ENCODE results near the gene PRG2.
"Not testable (repeated sequence)": the region's sequence is repeated elsewhere in the genome, so short reads cannot be mapped to it uniquely, and the experiment has no call there.

PRG2 gene

DNA sequence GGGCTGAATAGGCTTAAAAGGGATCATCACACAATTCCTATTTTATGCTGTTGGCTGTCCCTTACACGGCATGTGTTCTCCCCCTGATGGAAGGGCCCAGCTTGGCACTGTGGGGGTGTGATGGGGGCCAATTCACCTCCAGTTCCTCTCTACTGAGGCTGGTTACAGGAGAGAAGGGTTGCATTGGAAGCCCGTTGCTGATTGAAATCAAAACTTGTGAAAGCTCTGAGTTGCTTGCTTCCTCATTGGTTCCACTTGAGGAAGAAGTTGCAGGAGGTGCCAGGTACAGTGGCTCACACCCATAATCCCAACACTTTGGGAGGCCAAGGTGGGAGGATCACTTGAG, 13.3 kb upstream of the PRG2 start:
- Histone ChIP-seq H3K27ac (no peak overlapping the region), H3K4me3 (no peak overlapping the region)
- TF ChIP-seq, protein P1, sequence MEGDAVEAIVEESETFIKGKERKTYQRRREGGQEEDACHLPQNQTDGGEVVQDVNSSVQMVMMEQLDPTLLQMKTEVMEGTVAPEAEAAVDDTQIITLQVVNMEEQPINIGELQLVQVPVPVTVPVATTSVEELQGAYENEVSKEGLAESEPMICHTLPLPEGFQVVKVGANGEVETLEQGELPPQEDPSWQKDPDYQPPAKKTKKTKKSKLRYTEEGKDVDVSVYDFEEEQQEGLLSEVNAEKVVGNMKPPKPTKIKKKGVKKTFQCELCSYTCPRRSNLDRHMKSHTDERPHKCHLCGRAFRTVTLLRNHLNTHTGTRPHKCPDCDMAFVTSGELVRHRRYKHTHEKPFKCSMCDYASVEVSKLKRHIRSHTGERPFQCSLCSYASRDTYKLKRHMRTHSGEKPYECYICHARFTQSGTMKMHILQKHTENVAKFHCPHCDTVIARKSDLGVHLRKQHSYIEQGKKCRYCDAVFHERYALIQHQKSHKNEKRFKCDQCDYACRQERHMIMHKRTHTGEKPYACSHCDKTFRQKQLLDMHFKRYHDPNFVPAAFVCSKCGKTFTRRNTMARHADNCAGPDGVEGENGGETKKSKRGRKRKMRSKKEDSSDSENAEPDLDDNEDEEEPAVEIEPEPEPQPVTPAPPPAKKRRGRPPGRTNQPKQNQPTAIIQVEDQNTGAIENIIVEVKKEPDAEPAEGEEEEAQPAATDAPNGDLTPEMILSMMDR (IDR thresholded peaks at IDR 0.05) = no peak
- no peak for DNase-seq (ENCODE audit: low spot score)

DNA sequence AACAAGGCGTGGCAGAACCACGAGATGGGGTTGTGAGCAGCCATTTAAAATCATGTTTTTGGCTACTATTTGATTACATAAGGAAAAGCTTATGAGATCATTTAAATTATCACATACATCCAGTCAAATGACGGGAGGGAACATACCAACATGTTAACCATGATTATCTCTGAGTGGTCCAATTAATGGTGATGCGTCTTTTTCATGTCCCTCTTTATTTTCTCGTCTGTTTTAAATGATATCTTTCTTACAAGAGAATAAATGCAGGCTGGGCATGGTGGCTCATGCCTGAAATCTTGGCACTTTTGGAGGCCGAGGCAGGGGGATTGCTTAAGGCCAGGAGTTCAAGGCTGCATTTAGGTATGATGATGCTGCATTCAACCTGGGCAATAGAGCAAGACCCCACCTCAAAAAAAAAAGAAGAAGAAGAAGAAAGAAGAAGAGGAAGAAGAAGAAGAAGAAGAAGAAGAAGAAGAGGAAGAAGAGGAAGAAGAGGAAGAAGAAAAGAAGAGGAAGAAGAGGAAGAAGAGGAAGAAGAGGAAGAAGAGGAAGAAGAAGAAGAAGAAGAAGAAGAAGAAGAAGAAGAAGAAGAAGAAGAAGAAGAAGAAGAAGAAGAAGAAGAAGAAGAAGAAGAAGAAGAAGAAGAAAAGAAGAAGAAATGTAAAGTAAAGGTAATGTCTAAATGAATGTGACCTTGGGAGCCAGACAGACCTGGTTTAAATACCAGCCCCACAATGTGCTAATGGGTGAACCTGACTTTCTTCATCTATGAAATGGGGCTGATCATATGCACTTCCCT, 12.8 kb upstream of the PRG2 start:
- H3K27ac ChIP-seq; DNase-seq (ENCODE audit: low spot score); H3K4me3 ChIP-seq: not testable (repeated sequence)

DNA sequence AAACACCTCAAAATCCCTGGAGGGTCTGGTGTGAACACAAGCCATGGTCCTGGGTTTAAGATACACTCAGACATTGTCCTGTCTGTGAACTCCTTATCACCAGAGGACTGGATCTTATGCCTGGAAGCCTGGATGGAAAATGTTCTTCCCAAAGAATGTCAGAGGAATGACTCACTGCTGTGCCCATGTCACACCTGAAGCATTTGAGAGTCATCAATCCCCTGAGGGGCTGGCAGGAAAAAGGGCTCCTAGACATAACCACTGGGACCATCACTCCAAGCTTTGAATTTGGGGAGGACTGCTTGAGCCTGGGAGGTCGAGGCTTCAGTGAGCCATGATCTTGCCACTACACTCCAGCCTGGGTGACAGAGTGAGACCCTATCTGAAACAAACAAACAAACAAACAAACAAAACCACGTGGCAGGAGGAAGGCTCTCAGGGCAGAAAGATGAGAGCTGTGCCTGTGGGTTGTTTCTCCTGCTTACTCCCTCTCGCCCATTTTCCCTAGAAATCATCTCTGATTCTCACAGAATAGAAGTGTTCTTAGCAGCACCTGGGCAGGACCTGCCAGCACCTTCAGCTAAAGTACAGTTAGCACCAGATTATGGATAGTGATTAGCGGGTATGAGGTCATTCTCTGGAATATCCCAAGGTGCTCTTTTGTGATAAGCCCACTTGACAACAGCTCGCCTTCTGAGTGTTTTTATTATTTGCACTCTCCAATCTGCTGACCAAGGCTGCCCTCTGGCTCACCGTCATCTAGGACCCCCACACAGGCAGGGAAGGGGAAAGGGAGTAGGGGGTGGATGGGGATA, 11.9 kb upstream of the PRG2 start:
- H3K4me3 ChIP-seq = no peak overlapping the region
- TF ChIP-seq, protein P1 (IDR thresholded peaks at IDR 0.05) = no peak
- H3K27ac ChIP-seq = no peak overlapping the region
- no peak for DNase-seq (ENCODE audit: low spot score)

DNA sequence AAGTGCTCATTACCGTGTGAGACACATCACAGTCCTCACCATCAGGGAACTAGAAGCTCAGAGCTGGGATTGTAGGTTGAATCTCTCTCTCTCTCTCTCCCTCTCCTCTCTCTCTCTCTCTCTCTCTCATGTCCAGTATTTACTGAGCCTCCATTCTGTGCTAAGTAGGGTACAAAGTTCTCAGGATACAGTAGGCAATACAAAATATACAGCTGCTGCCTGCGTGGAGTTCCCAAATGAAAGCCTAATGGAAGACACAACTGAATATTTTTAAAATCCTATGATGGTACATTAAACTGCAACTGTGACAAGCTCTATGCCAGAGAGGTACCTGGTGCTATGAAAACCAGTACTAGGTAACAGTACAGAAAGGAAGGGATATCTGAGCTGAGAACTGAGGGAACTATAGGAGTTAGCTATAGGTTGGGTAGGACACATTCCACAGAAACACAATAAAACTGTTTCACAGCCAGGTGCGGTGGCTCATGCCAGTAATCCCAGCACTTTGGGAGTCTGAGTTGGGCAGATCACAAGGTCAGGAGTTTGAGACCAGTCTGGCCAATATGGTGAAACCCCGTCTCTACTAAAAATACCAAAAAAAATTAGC, 9.6 kb upstream of the PRG2 start:
- Histone ChIP-seq H3K4me3 (no peak overlapping the region), H3K27ac (no peak overlapping the region)
- no peak for DNase-seq (ENCODE audit: low spot score)
- TF ChIP-seq, protein P1 (IDR thresholded peaks at IDR 0.05) = no peak

GRCh38 chr11:57399221-57399620, 8.8 kb upstream of the PRG2 start:
- no peak for DNase-seq (ENCODE audit: low spot score)
- Histone ChIP-seq H3K27ac (no peak overlapping the region), H3K4me3 (no peak overlapping the region)
- TF ChIP-seq, protein P1 (IDR thresholded peaks at IDR 0.05) = no peak

DNA sequence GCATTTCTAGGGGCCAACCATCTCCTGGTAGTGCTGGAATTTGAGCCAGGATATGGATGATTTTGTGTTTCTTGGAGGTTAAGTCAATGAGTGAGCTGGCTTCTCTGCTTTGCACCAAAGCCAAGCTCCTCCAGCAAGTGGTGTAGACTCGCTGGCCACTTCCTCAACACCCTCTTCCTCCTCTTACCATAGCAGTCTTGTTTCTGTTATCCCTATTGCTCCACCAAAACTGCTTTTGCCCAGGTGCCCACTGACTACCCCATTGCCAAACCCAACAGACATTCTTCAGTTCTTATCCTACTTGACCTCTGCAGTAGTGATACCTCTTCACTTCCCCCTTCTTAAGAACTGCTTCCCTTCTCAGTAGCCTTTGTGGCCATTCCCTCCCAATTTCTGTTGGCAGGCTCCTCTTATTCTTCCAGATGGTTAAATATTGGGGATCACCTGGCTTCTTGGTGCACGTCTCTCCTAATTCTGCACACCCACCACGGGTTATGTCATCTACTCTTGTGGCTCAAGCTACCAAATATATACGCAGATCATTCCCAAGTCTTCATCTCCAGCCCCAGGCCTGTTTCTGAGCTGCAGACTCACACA, 7.0 kb upstream of the PRG2 start:
- no peak overlapping the region for H3K4me3 ChIP-seq
- TF ChIP-seq, protein P1 (IDR thresholded peaks at IDR 0.05) = no peak
- DNase-seq (ENCODE audit: low spot score) = no peak

DNA sequence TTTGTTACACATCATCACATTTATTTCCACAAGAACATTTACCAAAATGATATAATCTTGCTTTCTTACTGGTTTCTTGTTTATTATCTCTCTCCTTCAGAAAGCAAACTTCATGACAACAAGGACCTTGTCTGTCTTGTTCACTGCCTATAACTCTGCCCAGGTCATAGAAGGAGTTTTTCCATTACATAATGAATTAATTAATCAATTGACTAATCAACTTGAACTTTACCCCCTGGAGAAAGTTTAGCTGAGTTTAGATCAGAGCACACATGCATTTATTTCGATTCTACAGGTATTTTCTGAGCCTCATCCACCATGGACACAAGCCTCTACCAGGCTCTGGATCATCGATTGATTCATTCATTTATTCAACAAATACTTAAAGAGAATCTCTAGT, 6.3 kb upstream of the PRG2 start:
- no peak for DNase-seq (ENCODE audit: low spot score)
- Histone ChIP-seq H3K4me3 (no peak overlapping the region), H3K27ac (no peak overlapping the region)
- TF ChIP-seq, protein P1 (IDR thresholded peaks at IDR 0.05) = no peak

More for the DNA sequence above, 7.0 kb upstream of the PRG2 start:
- no peak overlapping the region for H3K27ac ChIP-seq

All from coronary artery (tissue), 2 donors.